HepG2 (cell line): ENCODE measurements around the gene ROM1. TPM values are rescaled to one million over a fixed set of nuclear protein-coding genes. Genes with fewer than 3 reads are reported as not detected.

Experiments used
- HOXA7 ChIP-seq: sonication (generic); formaldehyde crosslinking; IDR thresholded peaks from 2 replicates; pipeline ENCODE4 v1.8.1; 2022; ENCODE audit warnings: mild to moderate bottlenecking, missing genetic modification reagents, moderate library complexity
- NRL ChIP-seq: sonication (generic); formaldehyde crosslinking; IDR thresholded peaks from 2 replicates; pipeline ENCODE4 v1.5.0; 2020; ENCODE audit warnings: missing genetic modification reagents, mild to moderate bottlenecking, moderate library complexity, borderline replicate concordance
- SALL1 ChIP-seq: sonication (generic); formaldehyde crosslinking; IDR thresholded peaks from 2 replicates; pipeline ENCODE4 v1.8.0; 2022; ENCODE audit warnings: mild to moderate bottlenecking, missing genetic modification reagents
- polyA plus RNA-seq, 8 experiments: library from polyadenylated mRNA; depleted of rRNA in 3 of 8; stranded (reverse) in 7 of 8; unstranded in 1 of 8; fragments of >200 nt; fragmentation: Illumina TruSeq in 4 of 8; extraction: Trizol in 4 of 8; gene quantifications; 2 replicates each; pipeline versions ENCODE4 v1.2.1 to v1.2.3, GENCODE V29; 2011 to 2016; ENCODE audit warnings: low read depth in 4 of 8, missing spikeins in 1 of 8, mixed read lengths in 1 of 8; ENCODE audit not compliant: insufficient read depth in 1 of 8
- total RNA-seq, 5 experiments: library from RNA; depleted of rRNA; stranded (reverse); fragments of >200 nt; fragmentation: Illumina TruSeq; extraction: Trizol; gene quantifications; 2 replicates each; pipeline ENCODE4 v1.2.3, GENCODE V29; 2016; ENCODE audit warnings: low read depth in 1 of 5
- TF ChIP-seq, protein P1 (sequence below): sonication (generic); formaldehyde crosslinking; IDR thresholded peaks from 2 replicates; pipeline ENCODE4 v1.5.1; 2020; ENCODE audit warnings: mild to moderate bottlenecking, missing genetic modification reagents
- TF ChIP-seq, protein P2 (sequence below): sonication (generic); formaldehyde crosslinking; IDR thresholded peaks from 2 replicates; pipeline ENCODE4 v1.5.1; 2020; ENCODE audit warnings: missing genetic modification reagents, mild to moderate bottlenecking, borderline replicate concordance
- TF ChIP-seq, protein P3 (sequence below): sonication (generic); formaldehyde crosslinking; IDR thresholded peaks from 2 replicates; pipeline ENCODE4 v1.4.0; 2020; ENCODE audit warnings: missing genetic modification reagents, borderline replicate concordance
- TF ChIP-seq, protein P4 (sequence below): sonication (generic); formaldehyde crosslinking; IDR thresholded peaks from 2 replicates; pipeline ENCODE4 v1.5.0; 2020; ENCODE audit warnings: missing genetic modification reagents, mild to moderate bottlenecking, borderline replicate concordance
- TF ChIP-seq, protein P5 (sequence below): sonication (generic); formaldehyde crosslinking; IDR thresholded peaks from 2 replicates; pipeline ENCODE4 v1.4.0; 2020; ENCODE audit warnings: missing genetic modification reagents
- TF ChIP-seq, protein P6 (sequence below): IDR thresholded peaks from 2 replicates; pipeline ENCODE4 v1.6.1; 2016; ENCODE audit warnings: missing compliant biosample characterization, missing genetic modification reagents, borderline replicate concordance

ROM1 gene
- total and polyA plus RNA-seq, 2 of the 13 experiments (the other 11 are each of a cell fraction or from before 2014, with no cell fraction given), result 1.2 to 2.4 TPM

DNA sequence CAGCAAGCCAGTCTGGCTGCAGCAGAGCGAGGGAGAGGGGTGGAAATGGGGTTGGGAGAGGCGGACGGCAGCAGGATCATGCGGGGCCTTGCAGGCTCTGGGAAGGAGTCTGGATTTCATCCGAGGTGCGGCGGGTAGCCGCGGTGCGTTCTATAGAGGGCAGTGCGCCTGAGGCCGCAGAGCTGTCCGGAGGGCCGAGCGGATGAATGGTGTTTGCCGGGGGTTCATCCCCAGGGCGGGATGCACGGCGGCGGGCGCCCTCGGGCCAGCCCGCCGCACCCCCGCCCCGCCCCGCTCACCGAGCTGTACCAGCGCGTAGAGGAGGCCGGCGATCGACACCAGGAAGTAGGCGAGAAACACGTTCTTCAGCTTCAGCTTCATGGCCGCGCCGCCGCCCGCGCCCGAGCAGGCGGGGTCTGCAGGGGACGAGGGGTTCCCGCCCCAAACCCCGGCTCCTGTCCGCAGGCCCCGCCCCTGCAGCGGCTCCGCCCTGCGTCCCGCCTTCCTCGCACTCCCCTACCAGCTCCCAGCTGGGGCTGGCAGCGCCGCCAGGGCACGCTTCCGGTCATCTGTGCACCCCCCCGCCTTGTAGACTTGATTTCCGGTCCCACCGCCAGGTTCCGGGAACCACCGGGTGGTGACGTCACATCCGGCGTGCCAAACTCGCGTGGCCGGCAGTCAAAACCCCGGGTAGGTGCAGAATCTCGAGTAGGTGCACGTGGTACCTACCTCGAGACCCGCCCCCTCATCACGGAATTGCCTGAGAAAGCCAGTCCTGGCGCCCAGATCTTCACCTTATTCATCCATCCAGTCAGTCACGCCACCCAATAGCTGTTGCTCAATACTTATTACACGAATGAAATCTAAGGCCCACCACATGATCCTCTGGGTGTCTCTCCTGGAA lies 8.8 kb downstream of the ROM1 start, which contains the start of gene B3GAT3 (continued):
- TF ChIP-seq, protein P1, sequence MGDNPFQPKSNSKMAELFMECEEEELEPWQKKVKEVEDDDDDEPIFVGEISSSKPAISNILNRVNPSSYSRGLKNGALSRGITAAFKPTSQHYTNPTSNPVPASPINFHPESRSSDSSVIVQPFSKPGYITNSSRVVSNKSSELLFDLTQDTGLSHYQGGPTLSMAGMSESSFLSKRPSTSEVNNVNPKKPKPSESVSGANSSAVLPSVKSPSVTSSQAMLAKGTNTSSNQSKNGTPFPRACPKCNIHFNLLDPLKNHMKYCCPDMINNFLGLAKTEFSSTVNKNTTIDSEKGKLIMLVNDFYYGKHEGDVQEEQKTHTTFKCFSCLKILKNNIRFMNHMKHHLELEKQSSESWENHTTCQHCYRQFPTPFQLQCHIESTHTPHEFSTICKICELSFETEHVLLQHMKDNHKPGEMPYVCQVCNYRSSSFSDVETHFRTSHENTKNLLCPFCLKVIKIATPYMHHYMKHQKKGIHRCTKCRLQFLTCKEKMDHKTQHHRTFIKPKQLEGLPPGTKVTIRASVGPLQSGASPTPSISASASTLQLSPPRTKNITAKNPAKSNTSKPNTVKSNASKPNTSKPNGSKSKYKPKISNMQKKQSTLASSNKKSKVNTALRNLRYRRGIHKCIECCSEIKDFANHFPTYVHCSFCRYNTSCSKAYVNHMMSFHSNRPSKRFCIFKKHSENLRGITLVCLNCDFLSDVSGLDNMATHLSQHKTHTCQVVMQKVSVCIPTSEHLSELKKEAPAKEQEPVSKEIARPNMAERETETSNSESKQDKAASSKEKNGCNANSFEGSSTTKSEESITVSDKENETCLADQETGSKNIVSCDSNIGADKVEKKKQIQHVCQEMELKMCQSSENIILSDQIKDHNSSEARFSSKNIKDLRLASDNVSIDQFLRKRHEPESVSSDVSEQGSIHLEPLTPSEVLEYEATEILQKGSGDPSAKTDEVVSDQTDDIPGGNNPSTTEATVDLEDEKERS (CRISPR knock-in tag), result peak; percentile 75; the same call in 1 of the 2 replicates
- TF ChIP-seq NRL (CRISPR knock-in tag) (peak; percentile 81), SALL1 (peak; percentile 83), HOXA7 (no peak)
- TF ChIP-seq, protein P2, sequence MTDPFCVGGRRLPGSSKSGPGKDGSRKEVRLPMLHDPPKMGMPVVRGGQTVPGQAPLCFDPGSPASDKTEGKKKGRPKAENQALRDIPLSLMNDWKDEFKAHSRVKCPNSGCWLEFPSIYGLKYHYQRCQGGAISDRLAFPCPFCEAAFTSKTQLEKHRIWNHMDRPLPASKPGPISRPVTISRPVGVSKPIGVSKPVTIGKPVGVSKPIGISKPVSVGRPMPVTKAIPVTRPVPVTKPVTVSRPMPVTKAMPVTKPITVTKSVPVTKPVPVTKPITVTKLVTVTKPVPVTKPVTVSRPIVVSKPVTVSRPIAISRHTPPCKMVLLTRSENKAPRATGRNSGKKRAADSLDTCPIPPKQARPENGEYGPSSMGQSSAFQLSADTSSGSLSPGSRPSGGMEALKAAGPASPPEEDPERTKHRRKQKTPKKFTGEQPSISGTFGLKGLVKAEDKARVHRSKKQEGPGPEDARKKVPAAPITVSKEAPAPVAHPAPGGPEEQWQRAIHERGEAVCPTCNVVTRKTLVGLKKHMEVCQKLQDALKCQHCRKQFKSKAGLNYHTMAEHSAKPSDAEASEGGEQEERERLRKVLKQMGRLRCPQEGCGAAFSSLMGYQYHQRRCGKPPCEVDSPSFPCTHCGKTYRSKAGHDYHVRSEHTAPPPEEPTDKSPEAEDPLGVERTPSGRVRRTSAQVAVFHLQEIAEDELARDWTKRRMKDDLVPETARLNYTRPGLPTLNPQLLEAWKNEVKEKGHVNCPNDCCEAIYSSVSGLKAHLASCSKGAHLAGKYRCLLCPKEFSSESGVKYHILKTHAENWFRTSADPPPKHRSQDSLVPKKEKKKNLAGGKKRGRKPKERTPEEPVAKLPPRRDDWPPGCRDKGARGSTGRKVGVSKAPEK, result no peak
- TF ChIP-seq, protein P3, sequence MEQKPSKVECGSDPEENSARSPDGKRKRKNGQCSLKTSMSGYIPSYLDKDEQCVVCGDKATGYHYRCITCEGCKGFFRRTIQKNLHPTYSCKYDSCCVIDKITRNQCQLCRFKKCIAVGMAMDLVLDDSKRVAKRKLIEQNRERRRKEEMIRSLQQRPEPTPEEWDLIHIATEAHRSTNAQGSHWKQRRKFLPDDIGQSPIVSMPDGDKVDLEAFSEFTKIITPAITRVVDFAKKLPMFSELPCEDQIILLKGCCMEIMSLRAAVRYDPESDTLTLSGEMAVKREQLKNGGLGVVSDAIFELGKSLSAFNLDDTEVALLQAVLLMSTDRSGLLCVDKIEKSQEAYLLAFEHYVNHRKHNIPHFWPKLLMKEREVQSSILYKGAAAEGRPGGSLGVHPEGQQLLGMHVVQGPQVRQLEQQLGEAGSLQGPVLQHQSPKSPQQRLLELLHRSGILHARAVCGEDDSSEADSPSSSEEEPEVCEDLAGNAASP, result peak; percentile 75
- TF ChIP-seq, protein P4, sequence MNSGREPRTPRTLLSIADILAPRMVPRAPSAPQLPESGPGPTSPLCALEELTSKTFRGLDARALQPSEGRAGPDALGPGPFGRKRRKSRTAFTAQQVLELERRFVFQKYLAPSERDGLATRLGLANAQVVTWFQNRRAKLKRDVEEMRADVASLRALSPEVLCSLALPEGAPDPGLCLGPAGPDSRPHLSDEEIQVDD (CRISPR knock-in tag), result 0 out of 2 replicates have a peak, but pooled peaks have one; percentile 45
- TF ChIP-seq, protein P5, sequence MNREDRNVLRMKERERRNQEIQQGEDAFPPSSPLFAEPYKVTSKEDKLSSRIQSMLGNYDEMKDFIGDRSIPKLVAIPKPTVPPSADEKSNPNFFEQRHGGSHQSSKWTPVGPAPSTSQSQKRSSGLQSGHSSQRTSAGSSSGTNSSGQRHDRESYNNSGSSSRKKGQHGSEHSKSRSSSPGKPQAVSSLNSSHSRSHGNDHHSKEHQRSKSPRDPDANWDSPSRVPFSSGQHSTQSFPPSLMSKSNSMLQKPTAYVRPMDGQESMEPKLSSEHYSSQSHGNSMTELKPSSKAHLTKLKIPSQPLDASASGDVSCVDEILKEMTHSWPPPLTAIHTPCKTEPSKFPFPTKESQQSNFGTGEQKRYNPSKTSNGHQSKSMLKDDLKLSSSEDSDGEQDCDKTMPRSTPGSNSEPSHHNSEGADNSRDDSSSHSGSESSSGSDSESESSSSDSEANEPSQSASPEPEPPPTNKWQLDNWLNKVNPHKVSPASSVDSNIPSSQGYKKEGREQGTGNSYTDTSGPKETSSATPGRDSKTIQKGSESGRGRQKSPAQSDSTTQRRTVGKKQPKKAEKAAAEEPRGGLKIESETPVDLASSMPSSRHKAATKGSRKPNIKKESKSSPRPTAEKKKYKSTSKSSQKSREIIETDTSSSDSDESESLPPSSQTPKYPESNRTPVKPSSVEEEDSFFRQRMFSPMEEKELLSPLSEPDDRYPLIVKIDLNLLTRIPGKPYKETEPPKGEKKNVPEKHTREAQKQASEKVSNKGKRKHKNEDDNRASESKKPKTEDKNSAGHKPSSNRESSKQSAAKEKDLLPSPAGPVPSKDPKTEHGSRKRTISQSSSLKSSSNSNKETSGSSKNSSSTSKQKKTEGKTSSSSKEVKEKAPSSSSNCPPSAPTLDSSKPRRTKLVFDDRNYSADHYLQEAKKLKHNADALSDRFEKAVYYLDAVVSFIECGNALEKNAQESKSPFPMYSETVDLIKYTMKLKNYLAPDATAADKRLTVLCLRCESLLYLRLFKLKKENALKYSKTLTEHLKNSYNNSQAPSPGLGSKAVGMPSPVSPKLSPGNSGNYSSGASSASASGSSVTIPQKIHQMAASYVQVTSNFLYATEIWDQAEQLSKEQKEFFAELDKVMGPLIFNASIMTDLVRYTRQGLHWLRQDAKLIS (CRISPR knock-in tag), result no peak
- TF ChIP-seq, protein P6, sequence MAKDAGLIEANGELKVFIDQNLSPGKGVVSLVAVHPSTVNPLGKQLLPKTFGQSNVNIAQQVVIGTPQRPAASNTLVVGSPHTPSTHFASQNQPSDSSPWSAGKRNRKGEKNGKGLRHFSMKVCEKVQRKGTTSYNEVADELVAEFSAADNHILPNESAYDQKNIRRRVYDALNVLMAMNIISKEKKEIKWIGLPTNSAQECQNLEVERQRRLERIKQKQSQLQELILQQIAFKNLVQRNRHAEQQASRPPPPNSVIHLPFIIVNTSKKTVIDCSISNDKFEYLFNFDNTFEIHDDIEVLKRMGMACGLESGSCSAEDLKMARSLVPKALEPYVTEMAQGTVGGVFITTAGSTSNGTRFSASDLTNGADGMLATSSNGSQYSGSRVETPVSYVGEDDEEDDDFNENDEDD (CRISPR knock-in tag), result peak; percentile 98
